HG03025 (cell line): Measurements from ENCODE around the gene ACAD10.
A peak's percentile ranks its signal among the peaks of the same experiment; 100 is the strongest.
"Not testable (repeated sequence)": the region's sequence is repeated elsewhere in the genome, so short reads cannot be mapped to it uniquely, and the experiment has no call there.

Source experiments
- ATAC-seq: cut with Tn5 transposase; IDR thresholded peaks from one replicate; pipeline ENCODE4 v1.9.1; 2021; ENCODE audit warnings: mild to moderate bottlenecking, moderate library complexity; ENCODE audit not compliant: unreplicated experiment, low FRiP score

ACAD10 gene

GRCh38 chr12:111685811-111686573, at the start of gene ACAD10, which contains the start of gene BRAP:
Gene ACAD10, plus strand, starts transcription at chr12:111686053. Its CDS starts 6,657 bp downstream, at chr12:111692710.
Gene BRAP, minus strand, starts transcription at chr12:111685956. Its CDS starts 164 bp downstream, at chr12:111685792.
- peak; percentile 83 for ATAC-seq

- ATAC-seq: no peak
These were observed 49.5 kb upstream of the ACAD10 start for GRCh38 chr12:111636209-111636945.

- no peak for ATAC-seq
These were observed 47.3 kb upstream of the ACAD10 start for GRCh38 chr12:111638556-111638955.

- ATAC-seq: no peak
These were observed 45.3 kb upstream of the ACAD10 start for GRCh38 chr12:111640506-111640905.

- no peak for ATAC-seq
These were observed 43.0 kb upstream of the ACAD10 start for GRCh38 chr12:111642681-111643426.

GRCh38 chr12:111643427-111643826, 42.4 kb upstream of the ACAD10 start:
- no peak for ATAC-seq

- no peak for ATAC-seq
These were observed 40.4 kb upstream of the ACAD10 start for GRCh38 chr12:111645433-111645832.

GRCh38 chr12:111650912-111651311, 34.9 kb upstream of the ACAD10 start:
- no peak for ATAC-seq

GRCh38 chr12:111652530-111652929, 33.3 kb upstream of the ACAD10 start:
- ATAC-seq: not testable (repeated sequence)

- ATAC-seq: no peak
These were observed 32.3 kb upstream of the ACAD10 start for GRCh38 chr12:111653596-111653995.

GRCh38 chr12:111655356-111655755, 30.5 kb upstream of the ACAD10 start:
- no peak for ATAC-seq

- no peak for ATAC-seq
These were observed 29.8 kb upstream of the ACAD10 start for GRCh38 chr12:111656016-111656415.

- ATAC-seq: no peak
These were observed 21.4 kb upstream of the ACAD10 start for GRCh38 chr12:111664499-111664898.

- ATAC-seq: no peak
These were observed 20.6 kb upstream of the ACAD10 start for GRCh38 chr12:111664961-111665865.

GRCh38 chr12:111672822-111673381, 13.0 kb upstream of the ACAD10 start:
- ATAC-seq: no peak

GRCh38 chr12:111673503-111673902, 12.3 kb upstream of the ACAD10 start:
- ATAC-seq: no peak

GRCh38 chr12:111677186-111677585, 8.7 kb upstream of the ACAD10 start:
- ATAC-seq: no peak

- not testable (repeated sequence) for ATAC-seq
These were observed 1.2 kb upstream of the ACAD10 start for GRCh38 chr12:111684485-111685198.

- ATAC-seq: peak; percentile 33
These were observed 487 bp upstream of the ACAD10 start for GRCh38 chr12:111685322-111685810.
